ENCODE measurements around the gene PAK1.

Gene PAK1

DNA sequence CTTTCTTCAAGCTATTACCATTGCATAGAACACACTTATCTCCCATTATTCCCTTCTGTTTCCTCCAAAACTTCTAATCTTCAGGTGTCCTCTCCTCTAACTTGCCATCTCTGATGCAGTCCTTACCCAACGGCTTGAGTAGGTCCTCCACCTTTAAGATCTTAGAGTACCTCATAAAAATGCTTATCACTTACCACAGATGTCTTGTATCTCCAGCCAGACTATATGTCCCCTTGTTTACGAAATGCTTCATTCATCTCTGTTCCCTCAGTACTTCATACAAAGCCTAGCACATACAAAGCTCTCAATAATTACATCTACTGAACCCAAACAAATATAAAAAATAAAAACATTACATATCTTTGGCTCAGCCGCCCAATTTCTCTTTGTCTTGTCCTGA, 49.2 kb downstream of the PAK1 start:
- Histone ChIP-seq H3K27me3 (ENCODE audit: insufficient read depth, poor library complexity, severe bottlenecking) (no peaks in the 10 kb centered on the region), H3K4me3 (replicated peaks; ENCODE audit: insufficient read depth, low read length) (no peak overlapping the region), H3K27ac (replicated peaks) (no peak overlapping the region)
- no peak for DNase-seq (ENCODE audit: low read depth in 1 of 2, low spot score in 1 of 2)
- no peak for TF ChIP-seq GABPA (IDR thresholded peaks at IDR 0.05; ENCODE audit: low read depth)
- TF ChIP-seq, protein P1, sequence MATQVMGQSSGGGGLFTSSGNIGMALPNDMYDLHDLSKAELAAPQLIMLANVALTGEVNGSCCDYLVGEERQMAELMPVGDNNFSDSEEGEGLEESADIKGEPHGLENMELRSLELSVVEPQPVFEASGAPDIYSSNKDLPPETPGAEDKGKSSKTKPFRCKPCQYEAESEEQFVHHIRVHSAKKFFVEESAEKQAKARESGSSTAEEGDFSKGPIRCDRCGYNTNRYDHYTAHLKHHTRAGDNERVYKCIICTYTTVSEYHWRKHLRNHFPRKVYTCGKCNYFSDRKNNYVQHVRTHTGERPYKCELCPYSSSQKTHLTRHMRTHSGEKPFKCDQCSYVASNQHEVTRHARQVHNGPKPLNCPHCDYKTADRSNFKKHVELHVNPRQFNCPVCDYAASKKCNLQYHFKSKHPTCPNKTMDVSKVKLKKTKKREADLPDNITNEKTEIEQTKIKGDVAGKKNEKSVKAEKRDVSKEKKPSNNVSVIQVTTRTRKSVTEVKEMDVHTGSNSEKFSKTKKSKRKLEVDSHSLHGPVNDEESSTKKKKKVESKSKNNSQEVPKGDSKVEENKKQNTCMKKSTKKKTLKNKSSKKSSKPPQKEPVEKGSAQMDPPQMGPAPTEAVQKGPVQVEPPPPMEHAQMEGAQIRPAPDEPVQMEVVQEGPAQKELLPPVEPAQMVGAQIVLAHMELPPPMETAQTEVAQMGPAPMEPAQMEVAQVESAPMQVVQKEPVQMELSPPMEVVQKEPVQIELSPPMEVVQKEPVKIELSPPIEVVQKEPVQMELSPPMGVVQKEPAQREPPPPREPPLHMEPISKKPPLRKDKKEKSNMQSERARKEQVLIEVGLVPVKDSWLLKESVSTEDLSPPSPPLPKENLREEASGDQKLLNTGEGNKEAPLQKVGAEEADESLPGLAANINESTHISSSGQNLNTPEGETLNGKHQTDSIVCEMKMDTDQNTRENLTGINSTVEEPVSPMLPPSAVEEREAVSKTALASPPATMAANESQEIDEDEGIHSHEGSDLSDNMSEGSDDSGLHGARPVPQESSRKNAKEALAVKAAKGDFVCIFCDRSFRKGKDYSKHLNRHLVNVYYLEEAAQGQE (IDR thresholded peaks at IDR 0.05; ENCODE audit: insufficient replicate concordance, low read depth): no peak
- TF ChIP-seq, protein P2, sequence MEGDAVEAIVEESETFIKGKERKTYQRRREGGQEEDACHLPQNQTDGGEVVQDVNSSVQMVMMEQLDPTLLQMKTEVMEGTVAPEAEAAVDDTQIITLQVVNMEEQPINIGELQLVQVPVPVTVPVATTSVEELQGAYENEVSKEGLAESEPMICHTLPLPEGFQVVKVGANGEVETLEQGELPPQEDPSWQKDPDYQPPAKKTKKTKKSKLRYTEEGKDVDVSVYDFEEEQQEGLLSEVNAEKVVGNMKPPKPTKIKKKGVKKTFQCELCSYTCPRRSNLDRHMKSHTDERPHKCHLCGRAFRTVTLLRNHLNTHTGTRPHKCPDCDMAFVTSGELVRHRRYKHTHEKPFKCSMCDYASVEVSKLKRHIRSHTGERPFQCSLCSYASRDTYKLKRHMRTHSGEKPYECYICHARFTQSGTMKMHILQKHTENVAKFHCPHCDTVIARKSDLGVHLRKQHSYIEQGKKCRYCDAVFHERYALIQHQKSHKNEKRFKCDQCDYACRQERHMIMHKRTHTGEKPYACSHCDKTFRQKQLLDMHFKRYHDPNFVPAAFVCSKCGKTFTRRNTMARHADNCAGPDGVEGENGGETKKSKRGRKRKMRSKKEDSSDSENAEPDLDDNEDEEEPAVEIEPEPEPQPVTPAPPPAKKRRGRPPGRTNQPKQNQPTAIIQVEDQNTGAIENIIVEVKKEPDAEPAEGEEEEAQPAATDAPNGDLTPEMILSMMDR (IDR thresholded peaks at IDR 0.05; ENCODE audit: insufficient read depth, low read length): no peak
- no peak for TF ChIP-seq POLR2AphosphoS5 (IDR thresholded peaks at IDR 0.05; ENCODE audit: low read depth)
- no peak for TF ChIP-seq SPI1 (IDR thresholded peaks at IDR 0.05; ENCODE audit: borderline replicate concordance, low read depth)

DNA sequence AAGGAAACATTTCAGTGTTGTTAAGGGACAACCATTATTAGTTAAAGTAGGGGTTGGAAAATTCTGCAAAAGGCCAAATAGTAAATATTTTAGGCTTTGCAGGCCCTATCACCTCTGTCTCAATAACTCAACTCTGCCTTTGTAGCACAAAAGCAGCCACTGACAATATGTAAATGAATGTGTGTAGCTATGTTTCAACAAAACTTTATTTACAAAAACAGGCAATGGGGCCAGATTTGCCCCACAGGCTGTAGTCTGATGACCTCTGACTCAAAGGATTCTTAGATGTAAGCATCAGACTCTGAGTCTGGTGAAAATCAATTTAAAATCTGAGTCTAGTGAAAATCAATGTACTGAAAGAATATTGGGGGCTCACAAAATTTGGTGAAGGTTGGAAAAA, 50.3 kb downstream of the PAK1 start:
- no peaks in the 10 kb centered on the region for H3K27me3 ChIP-seq (ENCODE audit: insufficient read depth, poor library complexity, severe bottlenecking)
- H3K27ac ChIP-seq (replicated peaks): no peak overlapping the region
- no peak overlapping the region for H3K4me3 ChIP-seq (replicated peaks; ENCODE audit: insufficient read depth, low read length)
- DNase-seq (ENCODE audit: low read depth in 1 of 2, low spot score in 1 of 2): no peak
- TF ChIP-seq, protein P2 (IDR thresholded peaks at IDR 0.05; ENCODE audit: insufficient read depth, low read length): no peak

DNA sequence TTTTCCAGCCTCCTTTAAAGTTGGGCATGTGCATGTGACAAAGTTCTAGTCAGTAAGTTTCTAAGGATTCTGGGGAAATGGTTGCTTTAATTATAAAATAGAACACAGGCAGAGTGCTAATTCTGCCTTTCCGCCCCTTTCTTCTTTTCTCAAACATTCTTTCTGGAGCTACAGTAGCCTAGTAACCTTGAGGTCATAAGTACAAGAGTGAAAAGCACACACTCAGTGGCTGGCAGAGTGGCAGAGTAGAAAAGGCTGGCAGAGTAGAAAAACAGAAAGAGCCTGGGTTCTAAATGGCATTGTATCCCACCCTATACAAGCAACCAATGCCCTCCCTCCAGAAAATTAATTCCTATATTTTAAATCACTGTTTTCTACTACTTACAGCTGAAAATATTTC, 51.2 kb downstream of the PAK1 start:
- no peak for DNase-seq (ENCODE audit: low read depth in 1 of 2, low spot score in 1 of 2)
- no peak overlapping the region for H3K27ac ChIP-seq (replicated peaks)
- no peaks in the 10 kb centered on the region for H3K27me3 ChIP-seq (ENCODE audit: insufficient read depth, poor library complexity, severe bottlenecking)
- no peak overlapping the region for H3K4me3 ChIP-seq (replicated peaks; ENCODE audit: insufficient read depth, low read length)
- TF ChIP-seq, protein P1 (IDR thresholded peaks at IDR 0.05; ENCODE audit: insufficient replicate concordance, low read depth): no peak
- TF ChIP-seq, protein P2 (IDR thresholded peaks at IDR 0.05; ENCODE audit: insufficient read depth, low read length): no peak
- TF ChIP-seq POLR2AphosphoS5 (IDR thresholded peaks at IDR 0.05; ENCODE audit: low read depth) (no peak), SPI1 (IDR thresholded peaks at IDR 0.05; ENCODE audit: borderline replicate concordance, low read depth) (no peak), GABPA (IDR thresholded peaks at IDR 0.05; ENCODE audit: low read depth) (no peak)

DNA sequence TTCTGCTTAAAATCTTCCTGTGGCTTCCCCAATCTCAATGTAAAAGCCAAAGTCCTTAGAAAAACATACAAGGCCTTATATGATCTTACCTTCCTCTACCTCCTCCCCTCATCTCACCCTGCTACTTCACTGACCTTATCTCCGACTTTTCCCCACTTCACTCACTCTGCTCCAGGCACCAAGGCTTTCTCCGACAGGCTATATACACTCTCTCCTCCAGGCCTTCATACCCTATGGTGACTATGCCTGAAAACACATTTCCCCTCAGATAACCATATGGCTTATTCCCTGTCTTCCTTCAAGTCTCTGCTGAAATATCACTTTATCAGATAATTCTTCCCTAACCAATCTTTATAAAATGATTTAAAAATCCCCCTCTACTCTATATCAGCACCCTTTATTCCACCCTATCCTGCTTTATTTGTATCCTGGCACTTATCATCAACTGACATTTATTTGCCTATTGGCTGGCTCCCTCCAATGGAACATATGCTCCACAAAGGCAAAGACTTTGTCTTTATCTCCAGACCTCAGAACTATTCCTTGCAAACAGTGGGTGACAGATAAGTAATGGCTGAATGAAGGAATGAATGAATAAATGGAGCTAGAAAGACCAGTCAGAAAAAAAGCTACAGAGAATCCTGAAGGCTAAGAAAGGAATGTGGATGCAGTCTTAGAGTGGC, 52.7 kb downstream of the PAK1 start:
- no peak for DNase-seq (ENCODE audit: low read depth in 1 of 2, low spot score in 1 of 2)
- TF ChIP-seq, protein P1 (IDR thresholded peaks at IDR 0.05; ENCODE audit: insufficient replicate concordance, low read depth): no peak
- Histone ChIP-seq H3K27me3 (ENCODE audit: insufficient read depth, poor library complexity, severe bottlenecking) (no peaks in the 10 kb centered on the region), H3K27ac (replicated peaks) (no peak overlapping the region), H3K4me3 (replicated peaks; ENCODE audit: insufficient read depth, low read length) (no peak overlapping the region)
